CD4-positive, alpha-beta T cell treated with Interleukin-2 at 100 ng/mL for 4 hours (primary cell): ENCODE measurements around the gene VPS16.
A peak's percentile ranks its signal among the peaks of the same experiment; 100 is the strongest.
"Not testable (repeated sequence)": the region's sequence is repeated elsewhere in the genome, so short reads cannot be mapped to it uniquely, and the experiment has no call there.

ENCODE experiments used
- DNase-seq: peaks from one replicate; pipeline ENCODE4 v3.0.0-alpha.2; 2020; ENCODE audit warnings: low spot score

Gene VPS16

GRCh38 chr20:2871661-2872458, 31.3 kb downstream of the VPS16 start:
- DNase-seq: no peak

- peak; percentile 72 for DNase-seq
Observed at GRCh38 chr20:2872459-2873009, 32.0 kb downstream of the VPS16 start.

- peak; percentile 93 for DNase-seq
Observed at GRCh38 chr20:2873010-2873746, 32.6 kb downstream of the VPS16 start, which contains the start of gene PTPRA. Gene PTPRA (plus strand): TSS chr20:2873481. CDS start chr20:2964278, 90,797 bp downstream.

- peak; percentile 59 for DNase-seq
Observed at GRCh38 chr20:2873747-2874041, 33.1 kb downstream of the VPS16 start.

GRCh38 chr20:2874456-2874855, 33.9 kb downstream of the VPS16 start:
- DNase-seq: no peak

- DNase-seq: no peak
Observed at GRCh38 chr20:2875690-2876203, 35.2 kb downstream of the VPS16 start.

GRCh38 chr20:2878515-2878914, 38.0 kb downstream of the VPS16 start:
- no peak for DNase-seq

GRCh38 chr20:2879146-2879545, 38.6 kb downstream of the VPS16 start:
- DNase-seq: no peak

GRCh38 chr20:2880650-2881049, 40.1 kb downstream of the VPS16 start:
- no peak for DNase-seq

- DNase-seq: no peak
Observed at GRCh38 chr20:2883726-2884637, 43.4 kb downstream of the VPS16 start.

- no peak for DNase-seq
Observed at GRCh38 chr20:2887715-2888114, 47.2 kb downstream of the VPS16 start.

- DNase-seq: no peak
Observed at GRCh38 chr20:2888224-2888955, 47.8 kb downstream of the VPS16 start.

- no peak for DNase-seq
Observed at GRCh38 chr20:2889209-2889608, 48.7 kb downstream of the VPS16 start.

GRCh38 chr20:2889797-2890196, 49.3 kb downstream of the VPS16 start:
- no peak for DNase-seq

- DNase-seq: no peak
Observed at GRCh38 chr20:2890742-2891141, 50.2 kb downstream of the VPS16 start.

GRCh38 chr20:2891343-2891742, 50.8 kb downstream of the VPS16 start:
- DNase-seq: no peak

- no peak for DNase-seq
Observed at GRCh38 chr20:2892376-2892775, 51.8 kb downstream of the VPS16 start.

GRCh38 chr20:2894221-2894620, 53.7 kb downstream of the VPS16 start:
- no peak for DNase-seq

GRCh38 chr20:2895154-2895553, 54.6 kb downstream of the VPS16 start:
- DNase-seq: not testable (repeated sequence)

- DNase-seq: no peak
Observed at GRCh38 chr20:2899243-2899642, 58.7 kb downstream of the VPS16 start.
